GM12864 (cell line): ENCODE data around the gene PACC1.

Experiments used
- DNase-seq: peaks from one replicate; pipeline ENCODE4 v3.0.0-alpha.2; 2011; ENCODE audit warnings: low read depth
- H3K4me3 ChIP-seq: 2 replicates; pipeline ENCODE4 v1.5.1; 2011; ENCODE audit warnings: mild to moderate bottlenecking, low read depth, low read length, control low read depth
- TF ChIP-seq, protein P1 (sequence below): IDR thresholded peaks from 2 replicates; pipeline ENCODE4 v1.5.1; 2011; ENCODE audit warnings: low read depth, mild to moderate bottlenecking, moderate library complexity, low read length, control low read depth, inconsistent platforms; ENCODE audit errors: missing control alignments

PACC1 gene

DNA sequence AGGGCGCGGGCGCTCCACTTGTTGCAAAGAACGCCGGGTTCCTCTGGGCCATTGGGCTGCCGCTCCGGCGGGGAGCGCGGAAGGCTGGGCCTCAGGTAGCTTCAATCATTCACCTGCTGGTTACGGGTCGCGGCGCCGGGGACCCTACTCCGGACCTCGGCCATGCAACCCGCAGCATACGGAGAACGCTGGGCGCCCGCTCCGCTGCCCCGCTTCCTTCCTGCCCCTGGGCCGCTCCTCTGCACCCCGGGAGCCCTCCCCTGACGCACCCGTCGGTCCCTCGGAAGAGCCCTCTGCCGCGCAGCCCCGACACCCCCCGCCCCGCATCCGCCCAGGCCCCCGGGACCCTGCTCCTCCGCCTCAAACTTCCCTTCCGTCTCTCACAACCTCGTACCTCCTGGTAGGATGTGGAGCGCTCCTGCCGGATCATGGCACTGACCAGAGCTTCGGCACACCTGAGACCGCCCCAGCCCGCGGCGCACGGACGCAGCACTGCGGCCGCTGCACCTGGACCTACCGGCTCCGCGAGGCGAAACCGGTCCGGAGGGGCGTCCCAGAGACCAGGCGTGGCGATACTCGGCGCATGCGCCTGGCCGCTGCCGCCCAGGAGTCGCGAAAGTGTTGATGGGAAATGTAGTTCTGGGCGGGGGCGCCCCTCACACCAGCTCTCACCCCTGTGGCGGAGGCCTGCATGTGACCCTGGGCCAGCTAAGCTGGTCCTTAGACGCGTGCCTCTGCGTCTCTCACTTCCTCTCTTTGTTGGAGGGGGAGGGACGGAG is at the start of gene PACC1:
Gene PACC1 (minus strand): TSS at position 559 of the 779 bp plus-strand sequence. CDS start 129 bp downstream, at position 430.
- peak; percentile 96 for DNase-seq
- TF ChIP-seq, protein P1, sequence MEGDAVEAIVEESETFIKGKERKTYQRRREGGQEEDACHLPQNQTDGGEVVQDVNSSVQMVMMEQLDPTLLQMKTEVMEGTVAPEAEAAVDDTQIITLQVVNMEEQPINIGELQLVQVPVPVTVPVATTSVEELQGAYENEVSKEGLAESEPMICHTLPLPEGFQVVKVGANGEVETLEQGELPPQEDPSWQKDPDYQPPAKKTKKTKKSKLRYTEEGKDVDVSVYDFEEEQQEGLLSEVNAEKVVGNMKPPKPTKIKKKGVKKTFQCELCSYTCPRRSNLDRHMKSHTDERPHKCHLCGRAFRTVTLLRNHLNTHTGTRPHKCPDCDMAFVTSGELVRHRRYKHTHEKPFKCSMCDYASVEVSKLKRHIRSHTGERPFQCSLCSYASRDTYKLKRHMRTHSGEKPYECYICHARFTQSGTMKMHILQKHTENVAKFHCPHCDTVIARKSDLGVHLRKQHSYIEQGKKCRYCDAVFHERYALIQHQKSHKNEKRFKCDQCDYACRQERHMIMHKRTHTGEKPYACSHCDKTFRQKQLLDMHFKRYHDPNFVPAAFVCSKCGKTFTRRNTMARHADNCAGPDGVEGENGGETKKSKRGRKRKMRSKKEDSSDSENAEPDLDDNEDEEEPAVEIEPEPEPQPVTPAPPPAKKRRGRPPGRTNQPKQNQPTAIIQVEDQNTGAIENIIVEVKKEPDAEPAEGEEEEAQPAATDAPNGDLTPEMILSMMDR: peak; percentile 1
- peak within 1 kb of the TSS; percentile 69 for H3K4me3 ChIP-seq

DNA sequence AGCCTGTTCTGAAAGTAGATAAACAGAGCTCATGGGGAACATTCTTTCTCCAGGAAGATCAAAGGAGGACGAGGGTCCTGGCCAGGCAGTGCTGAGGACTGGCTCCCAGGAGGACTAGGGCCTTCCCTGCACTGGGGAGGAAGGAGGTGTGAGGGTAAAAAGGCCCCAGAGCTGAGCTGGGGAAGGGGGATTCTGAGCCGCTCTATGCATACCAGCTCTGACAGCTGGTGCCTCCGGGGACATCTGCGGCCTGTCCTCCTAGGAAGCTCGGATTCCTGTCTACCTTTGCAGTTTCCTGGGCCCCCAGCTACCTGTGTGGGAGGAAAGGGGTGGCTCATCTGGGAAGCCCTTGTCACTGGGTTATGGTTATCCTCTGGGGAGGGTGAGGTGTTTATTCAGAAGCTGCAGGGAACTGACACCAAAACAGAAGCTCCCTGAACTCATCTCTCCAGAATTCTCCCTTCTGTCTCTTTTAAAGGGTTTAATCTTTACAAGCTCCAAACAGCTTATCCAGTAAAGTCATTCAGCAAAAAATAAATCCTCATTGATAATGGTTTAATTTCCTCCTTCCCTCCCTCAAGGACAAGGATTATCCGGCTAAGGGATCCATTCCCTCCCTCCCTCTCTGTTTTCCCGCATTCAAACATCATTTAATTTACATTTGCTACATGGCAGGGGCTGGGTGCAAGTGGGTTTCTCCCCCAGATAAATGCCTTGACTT is 49.0 kb upstream of the PACC1 start:
- no peak for DNase-seq
- TF ChIP-seq, protein P1: no peak
- H3K4me3 ChIP-seq: no peak overlapping the region

DNA sequence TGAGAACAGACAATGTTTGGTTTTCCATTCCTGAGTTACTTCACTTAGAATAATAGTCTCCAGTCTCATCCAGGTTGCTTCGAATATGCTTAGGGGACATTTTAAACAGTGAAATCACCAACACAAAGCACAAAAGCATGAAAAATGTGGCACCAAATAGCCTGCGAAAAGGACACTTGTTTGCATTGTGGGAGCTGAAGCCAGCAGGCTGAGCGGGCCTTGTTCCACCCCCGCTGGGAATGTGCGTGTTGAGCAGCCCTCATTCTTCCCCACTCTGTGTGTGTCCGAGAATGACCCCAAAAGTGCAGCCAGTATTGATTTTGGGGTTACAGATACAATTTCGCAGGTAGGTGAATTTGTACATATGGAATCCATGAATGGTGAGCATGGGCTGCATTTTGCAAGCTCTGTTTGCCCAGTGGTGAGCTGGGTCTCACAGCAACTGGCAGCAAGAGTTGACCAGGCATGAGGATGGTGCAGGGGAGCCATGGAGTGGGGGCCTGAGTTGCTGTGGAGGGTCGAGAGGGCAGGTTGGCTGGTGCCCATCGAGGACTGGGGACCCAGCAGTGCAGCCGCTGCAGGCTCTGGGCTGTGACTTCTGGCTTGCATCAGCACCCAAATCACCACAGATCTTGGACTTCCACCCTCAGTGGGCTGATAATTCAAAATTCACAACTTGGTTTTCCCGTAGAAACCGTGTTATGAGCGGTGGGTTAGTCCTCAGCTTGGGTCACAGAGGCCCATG is 47.4 kb upstream of the PACC1 start:
- DNase-seq: no peak
- TF ChIP-seq, protein P1: no peak
- H3K4me3 ChIP-seq: no peak overlapping the region

DNA sequence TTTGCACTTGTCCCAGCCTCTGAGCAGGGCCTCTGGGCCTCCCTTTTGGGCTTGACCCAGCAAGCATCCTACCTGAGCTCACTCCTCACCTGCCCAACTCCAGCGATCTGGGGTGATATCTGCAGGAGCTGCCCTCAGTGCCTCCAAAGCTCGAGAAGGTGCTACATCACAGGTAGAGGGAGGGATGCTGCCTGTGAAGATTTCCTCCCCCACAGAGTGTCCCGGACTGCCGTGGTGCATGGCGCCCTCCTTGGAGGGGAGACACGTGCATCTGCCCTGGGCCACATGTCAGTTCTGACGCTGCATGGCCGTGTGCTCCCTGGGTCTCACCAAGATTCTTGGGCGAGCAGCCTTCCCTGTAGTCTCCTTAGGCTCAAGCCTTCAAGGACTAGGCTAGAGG is 45.7 kb upstream of the PACC1 start:
- TF ChIP-seq, protein P1: no peak
- no peak for DNase-seq
- no peak overlapping the region for H3K4me3 ChIP-seq

DNA sequence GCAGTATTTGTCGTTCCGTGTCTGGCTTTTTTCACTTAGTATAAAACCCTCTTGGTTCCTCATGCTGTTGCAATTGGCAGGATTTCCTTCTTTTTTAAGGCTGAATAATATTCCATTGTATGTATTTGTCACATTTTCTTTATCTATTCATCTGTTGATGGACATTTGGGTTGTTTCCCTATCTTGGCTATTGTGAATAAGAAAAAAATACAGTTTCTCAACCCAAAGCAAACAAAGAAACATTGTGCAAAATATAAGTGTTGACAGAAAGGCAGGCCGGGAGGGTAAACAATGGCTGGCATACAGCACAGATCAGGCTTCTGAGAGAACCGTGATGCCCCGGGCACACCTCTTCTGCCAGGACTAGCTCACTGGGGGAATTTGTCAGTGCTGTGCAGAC is 45.0 kb upstream of the PACC1 start:
- no peak for DNase-seq
- TF ChIP-seq, protein P1: no peak

DNA sequence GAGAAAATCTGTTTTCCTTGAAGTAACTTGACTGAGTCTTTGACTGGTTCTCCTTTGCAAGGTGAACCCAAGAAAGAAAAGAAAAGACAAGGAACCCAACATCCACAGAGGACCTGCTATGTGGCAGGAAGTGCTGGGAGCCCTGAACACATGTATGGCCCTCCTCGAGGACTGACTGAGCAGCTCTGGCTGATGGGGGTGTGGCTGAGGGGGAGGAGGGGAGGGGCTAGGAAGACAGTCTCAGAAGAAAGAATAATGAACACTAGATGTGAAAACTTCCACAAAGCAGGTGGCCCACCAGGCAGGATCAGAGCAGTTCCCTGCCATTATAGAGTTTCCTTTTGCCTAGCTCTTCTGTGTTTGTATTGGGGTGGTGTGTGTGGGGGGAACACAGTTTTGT is 44.1 kb upstream of the PACC1 start:
- TF ChIP-seq, protein P1: no peak
- no peak overlapping the region for H3K4me3 ChIP-seq
- DNase-seq: no peak

More for the DNA sequence above, 45.0 kb upstream of the PACC1 start:
- no peak overlapping the region for H3K4me3 ChIP-seq
